HG02759 (cell line): ENCODE results near the gene NTM.
"Not testable (repeated sequence)": the region's sequence is repeated elsewhere in the genome, so short reads cannot be mapped to it uniquely, and the experiment has no call there.

ENCODE experiments used
- ATAC-seq: cut with Tn5 transposase; IDR thresholded peaks from one replicate; pipeline ENCODE4 v1.9.1; 2021; ENCODE audit warnings: mild to moderate bottlenecking, moderate library complexity; ENCODE audit not compliant: unreplicated experiment

Gene NTM

GRCh38 chr11:131488238-131488637, 117.8 kb downstream of the NTM start:
- no peak for ATAC-seq

DNA sequence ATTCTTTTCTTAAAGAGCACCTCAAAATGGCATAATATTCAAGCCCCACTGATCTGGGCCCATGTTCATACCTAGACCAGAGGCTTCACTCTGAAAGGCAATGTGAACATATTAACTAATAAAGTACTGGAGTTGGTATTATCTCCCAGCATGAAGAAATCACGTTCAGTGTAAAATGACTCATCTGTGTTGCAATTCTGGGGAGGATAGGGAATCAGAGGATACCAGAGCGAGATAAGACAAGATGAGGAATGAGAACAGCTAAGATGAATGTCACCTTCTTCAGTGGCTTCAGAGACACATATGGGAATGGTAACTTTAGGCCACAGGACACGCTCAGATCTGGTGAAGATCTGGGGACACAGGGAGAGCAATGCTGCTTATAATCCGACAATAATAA, 121.1 kb downstream of the NTM start:
- no peak for ATAC-seq

- no peak for ATAC-seq
Observed at GRCh38 chr11:131495423-131495822, 125.0 kb downstream of the NTM start.

DNA sequence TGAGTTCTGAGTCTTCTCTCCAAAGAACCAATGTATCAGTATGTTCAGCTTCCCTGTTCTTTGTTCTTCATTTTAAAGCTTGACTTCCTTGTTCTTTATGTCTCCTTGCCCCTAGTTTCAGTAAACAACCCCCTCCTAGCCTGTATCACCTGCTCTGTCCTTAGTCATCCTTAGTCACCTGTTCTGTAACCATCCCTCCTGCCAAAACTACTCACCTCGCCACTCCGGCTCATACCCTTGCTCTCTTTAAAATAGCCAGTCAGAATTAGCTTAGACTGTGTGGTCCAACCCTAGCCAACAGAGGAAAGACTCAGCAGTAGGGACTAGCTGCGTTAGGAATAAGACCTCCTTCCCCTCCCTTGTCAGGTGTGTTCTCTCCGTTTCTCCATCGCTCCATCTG, 127.3 kb downstream of the NTM start:
- not testable (repeated sequence) for ATAC-seq

DNA sequence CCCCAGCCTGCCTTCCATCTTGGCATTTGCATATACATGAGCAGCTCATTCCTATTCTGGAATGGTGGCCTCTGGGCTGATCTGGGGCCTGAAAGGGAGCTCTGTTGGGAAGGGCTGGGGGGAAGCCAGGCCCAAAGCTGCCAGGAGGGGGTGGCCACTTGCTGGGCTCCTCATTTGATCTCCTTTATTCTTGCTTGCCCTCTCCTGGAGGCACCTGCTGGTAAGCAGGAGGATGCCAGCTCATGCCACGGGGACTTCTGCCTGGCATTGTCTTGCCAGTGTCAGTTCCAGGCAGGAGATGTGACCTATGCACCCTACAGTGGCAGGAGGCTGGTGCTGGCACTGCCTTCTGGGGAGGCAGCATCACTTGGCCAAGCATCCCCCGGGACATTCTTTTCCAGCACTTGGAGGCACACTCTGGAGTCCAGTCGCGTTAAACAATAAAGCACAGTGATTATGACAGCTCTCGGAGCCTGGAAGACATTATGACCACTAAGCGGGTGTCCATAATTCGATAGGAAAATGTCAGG, 128.3 kb downstream of the NTM start:
- ATAC-seq, result no peak

- ATAC-seq, result no peak
Observed at GRCh38 chr11:131499199-131499598, 128.8 kb downstream of the NTM start.

GRCh38 chr11:131503017-131503416, 132.6 kb downstream of the NTM start:
- ATAC-seq, result no peak

- ATAC-seq, result no peak
Observed at GRCh38 chr11:131504199-131504949, 134.0 kb downstream of the NTM start.

DNA sequence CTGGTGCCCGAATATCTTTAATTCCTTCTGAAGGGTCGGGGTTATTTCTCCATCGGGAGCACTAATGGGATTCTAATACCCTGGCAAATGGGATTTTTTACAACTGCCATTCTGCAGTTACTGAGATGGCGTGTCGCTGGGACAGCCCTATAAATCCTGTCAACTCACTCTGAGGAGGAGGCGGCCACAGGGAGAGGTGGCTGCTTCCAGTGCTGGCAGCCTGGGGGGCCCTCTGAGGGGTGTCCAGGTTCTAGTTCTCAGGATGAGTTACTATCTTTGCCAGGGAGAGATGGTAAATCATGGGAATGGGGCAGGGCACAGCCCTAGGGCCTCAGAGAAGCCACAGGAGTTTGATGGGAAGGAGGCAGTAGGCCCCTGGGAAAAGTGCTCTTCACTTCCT, 135.9 kb downstream of the NTM start:
- no peak for ATAC-seq

DNA sequence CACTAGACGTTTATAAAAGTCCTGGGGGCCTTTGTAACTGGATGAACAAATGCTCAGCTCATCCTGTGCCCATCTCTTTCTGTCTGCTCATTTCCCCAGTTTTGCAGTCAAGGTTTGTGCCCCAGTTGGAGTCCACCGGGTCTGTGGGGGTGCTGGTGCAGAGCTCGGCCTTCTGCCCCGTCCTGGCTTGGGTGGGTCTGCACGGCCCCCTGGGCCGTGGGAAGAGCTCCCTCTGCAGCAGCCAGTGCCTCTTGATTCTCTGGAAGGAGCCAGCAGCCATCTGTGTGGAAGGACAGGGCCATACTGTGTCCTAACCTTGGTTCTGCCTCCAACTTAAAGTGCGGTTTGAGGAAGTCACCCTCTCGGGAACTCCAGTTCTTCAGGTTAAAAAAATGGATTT, 140.2 kb downstream of the NTM start:
- no peak for ATAC-seq

- ATAC-seq, result no peak
Observed at GRCh38 chr11:131511794-131512193, 141.4 kb downstream of the NTM start.

GRCh38 chr11:131512228-131512627, 141.8 kb downstream of the NTM start:
- no peak for ATAC-seq

DNA sequence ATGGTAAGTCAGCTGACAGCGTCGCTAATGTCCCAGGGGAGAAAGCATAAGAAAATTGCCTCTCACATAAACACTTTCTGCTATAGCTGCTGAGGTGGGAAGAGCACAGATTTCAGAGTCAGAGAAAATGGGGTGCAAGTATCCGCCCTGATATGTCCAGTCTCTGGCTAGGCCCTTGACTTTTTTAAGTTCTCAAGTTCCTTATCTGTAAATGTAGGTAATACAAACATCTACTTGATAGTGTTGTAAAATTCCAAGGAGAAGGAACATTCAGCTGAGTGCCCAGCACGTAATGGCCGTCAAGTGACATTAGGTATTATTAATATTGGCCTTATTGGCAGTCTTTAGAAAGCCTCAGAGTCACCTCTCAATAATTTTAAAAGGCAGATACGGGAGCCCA, 143.6 kb downstream of the NTM start:
- no peak for ATAC-seq

DNA sequence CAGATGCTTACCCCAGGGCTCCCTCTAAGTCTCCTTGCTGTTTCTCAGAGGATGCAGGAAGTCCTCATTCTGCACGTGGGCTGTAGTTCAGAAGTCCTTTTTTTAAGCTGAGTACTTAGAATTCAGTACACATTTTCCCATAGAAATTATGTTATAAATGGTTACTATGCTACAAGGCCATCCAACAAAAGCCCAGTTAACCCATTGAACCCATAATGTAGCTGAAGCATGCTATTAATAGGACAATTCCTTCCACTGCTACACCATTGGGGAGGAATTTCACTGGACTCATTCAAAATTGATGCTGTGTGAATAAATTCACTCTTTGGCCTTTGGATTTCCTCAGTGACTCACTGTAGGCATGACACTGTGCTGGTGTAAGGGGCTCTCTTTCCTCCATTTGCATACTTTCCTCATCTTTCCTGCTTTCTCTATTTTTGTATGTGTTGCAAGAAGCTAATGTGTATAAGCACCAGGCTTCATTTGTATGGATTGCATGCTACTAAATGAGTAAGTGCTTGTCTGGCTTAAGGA, 148.0 kb downstream of the NTM start:
- no peak for ATAC-seq

DNA sequence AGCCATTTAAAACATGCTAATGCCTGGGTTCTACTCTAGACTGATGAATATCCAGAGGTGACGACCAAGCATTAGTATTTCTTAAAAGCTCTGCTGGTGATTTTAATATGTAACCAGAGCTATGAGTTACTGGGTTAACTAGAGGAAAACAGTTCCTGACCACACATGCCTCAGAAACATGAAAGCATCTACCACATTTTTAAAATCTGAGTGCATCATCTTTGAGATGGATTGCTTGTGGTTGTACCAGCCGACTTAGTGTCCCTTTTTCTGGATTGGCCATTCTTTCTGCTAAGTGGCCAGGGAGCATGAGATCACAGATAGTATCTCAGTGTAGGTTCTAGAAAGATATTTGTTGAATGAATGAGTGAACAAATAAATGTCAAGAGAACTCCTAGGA, 152.4 kb downstream of the NTM start:
- no peak for ATAC-seq

GRCh38 chr11:131530407-131530806, 160.0 kb downstream of the NTM start:
- no peak for ATAC-seq

GRCh38 chr11:131533149-131533548, 162.7 kb downstream of the NTM start:
- ATAC-seq, result no peak

DNA sequence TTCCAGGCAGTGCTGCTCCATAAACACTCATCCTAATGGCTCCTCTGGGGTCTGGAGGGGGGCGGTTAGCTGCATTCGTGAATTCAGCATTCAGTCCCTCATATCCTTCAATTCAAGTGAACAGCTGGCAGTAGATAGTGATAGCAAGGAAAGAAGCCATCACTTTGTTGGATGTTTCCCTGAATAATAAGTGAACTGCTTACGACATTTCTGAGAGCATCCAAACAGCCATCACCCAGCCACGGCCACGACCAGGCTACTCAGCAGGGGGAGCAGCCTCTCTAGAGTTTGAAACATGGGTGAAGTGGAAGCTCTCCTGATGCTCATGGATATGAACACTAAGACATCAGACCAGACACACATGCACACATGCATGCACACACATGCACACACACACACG, 163.6 kb downstream of the NTM start:
- ATAC-seq, result no peak

- no peak for ATAC-seq
Observed at GRCh38 chr11:131534611-131535010, 164.2 kb downstream of the NTM start.

DNA sequence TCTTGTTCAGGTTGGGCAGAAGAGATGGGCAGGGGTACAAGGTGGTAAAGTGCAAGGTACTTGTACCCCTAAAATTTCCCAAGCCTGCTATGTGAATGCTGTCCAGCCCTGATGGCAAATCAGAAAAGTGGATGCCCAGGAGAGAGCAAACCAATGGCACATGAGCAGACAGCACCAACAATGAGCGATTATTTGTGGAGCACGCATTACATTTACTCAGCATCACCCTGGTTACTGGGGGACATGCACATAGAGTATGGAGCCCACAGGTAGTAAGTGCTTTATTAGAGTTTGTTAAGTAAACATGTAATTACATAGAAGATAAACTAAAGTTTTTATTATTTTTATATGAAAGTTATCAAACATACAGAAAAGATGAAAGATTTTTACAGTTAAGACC, 165.7 kb downstream of the NTM start:
- ATAC-seq, result no peak

DNA sequence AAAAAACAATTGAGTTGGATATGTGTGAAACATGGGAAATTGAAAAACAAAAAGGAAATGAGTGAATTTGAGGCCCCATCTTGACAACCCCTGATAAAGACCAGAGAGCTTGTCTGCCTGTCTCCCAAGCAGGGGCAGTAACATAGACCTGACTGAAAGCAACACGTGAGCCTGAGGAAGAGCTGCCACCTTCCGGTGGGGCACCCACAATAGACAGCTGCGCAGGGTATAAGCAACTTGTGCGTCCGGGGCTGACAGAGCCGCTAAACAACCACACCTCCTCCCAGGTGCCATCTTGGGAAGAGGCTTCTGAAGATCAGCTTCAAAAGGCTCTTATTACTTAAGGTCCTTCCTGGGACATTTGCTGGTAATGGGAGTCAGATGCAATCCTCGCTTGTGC, 166.8 kb downstream of the NTM start:
- no peak for ATAC-seq

GRCh38 chr11:131537748-131538147, 167.3 kb downstream of the NTM start:
- no peak for ATAC-seq

DNA sequence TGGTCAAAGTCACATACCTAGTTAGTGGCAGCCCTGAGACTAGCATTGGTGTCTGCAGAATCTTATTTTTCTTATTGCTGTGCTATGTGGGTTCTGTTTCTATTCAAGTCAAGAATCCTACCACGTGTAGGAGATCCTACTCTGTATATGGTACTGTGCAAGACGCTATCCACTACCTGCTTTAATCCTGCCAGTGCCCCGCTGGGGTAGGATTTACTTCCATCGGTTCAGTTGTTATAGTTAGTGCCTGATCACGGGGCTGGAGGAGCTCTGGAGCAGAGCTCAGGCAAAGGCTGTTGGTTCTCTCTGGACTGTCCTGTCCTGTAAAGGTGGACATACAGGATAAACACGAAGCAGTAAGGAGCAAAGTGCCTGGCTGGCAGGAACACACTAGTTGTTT, 167.9 kb downstream of the NTM start:
- ATAC-seq, result no peak
